ENCODE measurements around the gene ALDOC. TPM values are rescaled to one million over a fixed set of nuclear protein-coding genes. Genes with fewer than 3 reads are reported as not detected.

ALDOC gene
- total and polyA plus RNA-seq, 2 of the 13 experiments (the other 11 are each of a cell fraction or from before 2014, with no cell fraction given): 15.4 to 60.9 TPM

DNA sequence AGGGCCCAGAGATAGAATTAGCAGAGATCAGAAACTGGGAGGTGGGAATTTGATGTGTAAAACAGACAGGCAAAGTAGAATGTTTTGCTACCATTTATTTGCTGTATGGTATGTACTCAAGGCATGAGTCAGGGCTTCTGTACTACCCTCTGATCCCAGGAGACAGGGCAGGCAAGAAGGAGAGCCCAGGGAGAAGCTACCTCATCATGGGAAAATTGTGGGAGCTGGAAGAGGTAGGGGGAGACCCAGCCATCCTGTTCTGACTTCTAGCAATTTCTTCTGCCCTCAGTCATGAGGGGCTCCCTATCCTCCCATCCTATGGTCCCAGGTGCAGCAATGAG, 3.7 kb downstream of the ALDOC start:
- Histone ChIP-seq H3K36me3 (replicated peaks in 1 of 2; ENCODE audit: control insufficient read depth in 1 of 2, insufficient read depth in 2 of 2, low read length in 2 of 2) (peaks cover 0 to 6% of the 10 kb centered on the region in 2 experiments; a peak in 3 of 5 replicates), H3K4me1 (ENCODE audit: insufficient read depth, low read length) (peaks cover 64% of the 10 kb centered on the region), H3K27ac (ENCODE audit: extremely low read length, insufficient read depth, low read length) (no peak overlapping the region), H3K9me3 (ENCODE audit: low read length) (no peaks in the 10 kb centered on the region), H4K20me1 (ENCODE audit: insufficient read depth, low read length) (no peaks in the 10 kb centered on the region), H3K4me3 (replicated peaks in 1 of 3; ENCODE audit: insufficient read depth in 1 of 3, low read depth in 2 of 3, low read length in 3 of 3) (no peak overlapping the region), H3K9ac (ENCODE audit: insufficient read depth, low read depth, low read length) (no peak overlapping the region), H2AFZ (ENCODE audit: low read length) (no peak overlapping the region), H3K27me3 (ENCODE audit: control insufficient read depth in 1 of 2, insufficient read depth in 2 of 2, low read length in 2 of 2) (no peaks in the 10 kb centered on the region), H3K79me2 (ENCODE audit: insufficient read depth, low read length) (peaks cover 17% of the 10 kb centered on the region), H3K4me2 (ENCODE audit: low read depth, low read length) (no peak overlapping the region)
- DNase-seq (ENCODE audit: low spot score) (peak; percentile 28), FAIRE-seq (no peak), ATAC-seq (no peak)
- intact Hi-C loops (cut with micrococcal nuclease; ENCODE audit: unreplicated experiment) (no loop called here), in situ Hi-C loops (cut with HindIII; ENCODE audit: extremely low pct_ligation_motif_present, low pct_unique_long_range_greater_than_20kb) (loop anchor here (5.0 kb wide), 1 partner anchor 49 kb away; no protein-coding TSS in a partner anchor)
- no TSS peak for BruUV-seq (replicated peaks)
- POLR2A ChIA-PET: interaction anchor here (0.8 kb wide), 1 partner anchor 26 kb away, joined by 3 read pairs; no protein-coding TSS in a partner anchor
- TF ChIP-seq EP300 (IDR thresholded peaks at IDR 0.05; ENCODE audit: low read depth in 2 of 2, low read length in 2 of 2) (peak in 1 of 2 experiments; percentile 5; a peak in 1 of 4 replicates), EP300 (CRISPR knock-in tag; IDR thresholded peaks at IDR 0.05; ENCODE audit: borderline replicate concordance) (no peak), SAP130 (CRISPR knock-in tag; IDR thresholded peaks at IDR 0.05; ENCODE audit: low read depth) (0 out of 2 replicates have a peak, but pooled peaks have one; percentile 3), BRCA1 (CRISPR knock-in tag; IDR thresholded peaks at IDR 0.05) (no peak), MXI1 (IDR thresholded peaks at IDR 0.05; ENCODE audit: borderline replicate concordance, low read depth, low read length) (peak; percentile 15; the same call in 1 of the 3 replicates), BHLHE40 (IDR thresholded peaks at IDR 0.05; ENCODE audit: low read length) (no peak), TBX3 (IDR thresholded peaks at IDR 0.05; ENCODE audit: borderline replicate concordance) (peak; percentile 46; the same call in 1 of the 2 replicates), FOSL2 (CRISPR knock-in tag; IDR thresholded peaks at IDR 0.05) (peak; percentile 45; the same call in 1 of the 2 replicates)
- TF ChIP-seq, protein P1, sequence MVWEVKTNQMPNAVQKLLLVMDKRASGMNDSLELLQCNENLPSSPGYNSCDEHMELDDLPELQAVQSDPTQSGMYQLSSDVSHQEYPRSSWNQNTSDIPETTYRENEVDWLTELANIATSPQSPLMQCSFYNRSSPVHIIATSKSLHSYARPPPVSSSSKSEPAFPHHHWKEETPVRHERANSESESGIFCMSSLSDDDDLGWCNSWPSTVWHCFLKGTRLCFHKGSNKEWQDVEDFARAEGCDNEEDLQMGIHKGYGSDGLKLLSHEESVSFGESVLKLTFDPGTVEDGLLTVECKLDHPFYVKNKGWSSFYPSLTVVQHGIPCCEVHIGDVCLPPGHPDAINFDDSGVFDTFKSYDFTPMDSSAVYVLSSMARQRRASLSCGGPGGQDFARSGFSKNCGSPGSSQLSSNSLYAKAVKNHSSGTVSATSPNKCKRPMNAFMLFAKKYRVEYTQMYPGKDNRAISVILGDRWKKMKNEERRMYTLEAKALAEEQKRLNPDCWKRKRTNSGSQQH (CRISPR knock-in tag; IDR thresholded peaks at IDR 0.05; ENCODE audit: low read depth): no peak
- CTCF ChIA-PET (ENCODE audit: low intra/inter-chr PET ratio, low total read pairs): no interaction called here
